PC-3 (cell line): Measurements from ENCODE around the gene ATG5.

Experiments used
- EZH2 ChIP-seq: fragments of 300-600 bp; sonication (generic); IDR thresholded peaks from one replicate; pipeline ENCODE4 v1.6.1; 2017; ENCODE audit warnings: antibody characterized with exemption, mild to moderate bottlenecking, low read length; ENCODE audit not compliant: unreplicated experiment
- TF ChIP-seq, protein P1 (sequence below): fragments of 300-600 bp; sonication (generic); conservative IDR thresholded peaks from 2 replicates; pipeline ENCODE4 v1.5.1; 2017; ENCODE audit warnings: antibody characterized with exemption, low read depth, mild to moderate bottlenecking, low read length

DNA sequence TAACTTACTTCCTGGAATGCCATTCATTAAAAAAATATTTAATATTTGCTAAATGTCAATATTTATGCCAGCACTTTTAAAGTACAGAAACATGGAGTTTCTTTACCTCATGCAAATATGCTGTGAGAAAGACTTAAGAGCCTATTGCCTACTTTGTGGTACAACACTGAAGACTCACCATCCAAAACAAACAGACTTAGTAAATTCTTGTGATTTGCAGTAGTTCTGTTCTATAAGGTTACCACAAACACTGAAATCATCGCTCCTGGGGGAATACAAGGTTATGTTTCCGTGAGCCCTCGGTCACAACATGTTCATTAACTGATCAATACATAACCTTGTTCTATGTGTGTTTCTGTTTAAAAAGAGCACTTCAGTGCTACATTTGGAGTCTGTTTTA is 78.3 kb downstream of the ATG5 start:
- TF ChIP-seq, protein P1, sequence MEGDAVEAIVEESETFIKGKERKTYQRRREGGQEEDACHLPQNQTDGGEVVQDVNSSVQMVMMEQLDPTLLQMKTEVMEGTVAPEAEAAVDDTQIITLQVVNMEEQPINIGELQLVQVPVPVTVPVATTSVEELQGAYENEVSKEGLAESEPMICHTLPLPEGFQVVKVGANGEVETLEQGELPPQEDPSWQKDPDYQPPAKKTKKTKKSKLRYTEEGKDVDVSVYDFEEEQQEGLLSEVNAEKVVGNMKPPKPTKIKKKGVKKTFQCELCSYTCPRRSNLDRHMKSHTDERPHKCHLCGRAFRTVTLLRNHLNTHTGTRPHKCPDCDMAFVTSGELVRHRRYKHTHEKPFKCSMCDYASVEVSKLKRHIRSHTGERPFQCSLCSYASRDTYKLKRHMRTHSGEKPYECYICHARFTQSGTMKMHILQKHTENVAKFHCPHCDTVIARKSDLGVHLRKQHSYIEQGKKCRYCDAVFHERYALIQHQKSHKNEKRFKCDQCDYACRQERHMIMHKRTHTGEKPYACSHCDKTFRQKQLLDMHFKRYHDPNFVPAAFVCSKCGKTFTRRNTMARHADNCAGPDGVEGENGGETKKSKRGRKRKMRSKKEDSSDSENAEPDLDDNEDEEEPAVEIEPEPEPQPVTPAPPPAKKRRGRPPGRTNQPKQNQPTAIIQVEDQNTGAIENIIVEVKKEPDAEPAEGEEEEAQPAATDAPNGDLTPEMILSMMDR, result no peak
- TF ChIP-seq EZH2, result no peak
